ENCODE results near the gene EIF4A2.
A peak's percentile ranks its signal among the peaks of the same experiment; 100 is the strongest.

The EIF4A2 gene

GRCh38 chr3:186826976-186827857, 43.8 kb downstream of the EIF4A2 start:
- Histone ChIP-seq H3K4me1 (ENCODE audit: insufficient read depth, poor library complexity, severe bottlenecking) (no peaks in the 10 kb centered on the region), H3K27me3 (ENCODE audit: insufficient read depth, poor library complexity, severe bottlenecking) (peaks cover 43% of the 10 kb centered on the region), H3K9me3 (ENCODE audit: severe bottlenecking) (no peaks in the 10 kb centered on the region), H3K27ac (ENCODE audit: poor library complexity, severe bottlenecking) (no peak overlapping the region), H3K4me3 (ENCODE audit: severe bottlenecking) (peak overlapping the region; percentile 44), H3K36me3 (ENCODE audit: low read depth) (no peaks in the 10 kb centered on the region)
- TF ChIP-seq, protein P1, sequence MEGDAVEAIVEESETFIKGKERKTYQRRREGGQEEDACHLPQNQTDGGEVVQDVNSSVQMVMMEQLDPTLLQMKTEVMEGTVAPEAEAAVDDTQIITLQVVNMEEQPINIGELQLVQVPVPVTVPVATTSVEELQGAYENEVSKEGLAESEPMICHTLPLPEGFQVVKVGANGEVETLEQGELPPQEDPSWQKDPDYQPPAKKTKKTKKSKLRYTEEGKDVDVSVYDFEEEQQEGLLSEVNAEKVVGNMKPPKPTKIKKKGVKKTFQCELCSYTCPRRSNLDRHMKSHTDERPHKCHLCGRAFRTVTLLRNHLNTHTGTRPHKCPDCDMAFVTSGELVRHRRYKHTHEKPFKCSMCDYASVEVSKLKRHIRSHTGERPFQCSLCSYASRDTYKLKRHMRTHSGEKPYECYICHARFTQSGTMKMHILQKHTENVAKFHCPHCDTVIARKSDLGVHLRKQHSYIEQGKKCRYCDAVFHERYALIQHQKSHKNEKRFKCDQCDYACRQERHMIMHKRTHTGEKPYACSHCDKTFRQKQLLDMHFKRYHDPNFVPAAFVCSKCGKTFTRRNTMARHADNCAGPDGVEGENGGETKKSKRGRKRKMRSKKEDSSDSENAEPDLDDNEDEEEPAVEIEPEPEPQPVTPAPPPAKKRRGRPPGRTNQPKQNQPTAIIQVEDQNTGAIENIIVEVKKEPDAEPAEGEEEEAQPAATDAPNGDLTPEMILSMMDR (IDR thresholded peaks at IDR 0.05; ENCODE audit: poor library complexity, severe bottlenecking): no peak
- DNase-seq (ENCODE audit: low spot score): peak; percentile 78
- ATAC-seq (ENCODE audit: low read depth): peak; percentile 84

- TF ChIP-seq, protein P1 (IDR thresholded peaks at IDR 0.05; ENCODE audit: poor library complexity, severe bottlenecking): no peak
- Histone ChIP-seq H3K9me3 (ENCODE audit: severe bottlenecking) (no peaks in the 10 kb centered on the region), H3K4me3 (ENCODE audit: severe bottlenecking) (no peak overlapping the region), H3K4me1 (ENCODE audit: insufficient read depth, poor library complexity, severe bottlenecking) (no peaks in the 10 kb centered on the region), H3K36me3 (ENCODE audit: low read depth) (no peaks in the 10 kb centered on the region), H3K27ac (ENCODE audit: poor library complexity, severe bottlenecking) (no peak overlapping the region), H3K27me3 (ENCODE audit: insufficient read depth, poor library complexity, severe bottlenecking) (peaks cover 51% of the 10 kb centered on the region)
- DNase-seq (ENCODE audit: low spot score): no peak
- no peak for ATAC-seq (ENCODE audit: low read depth)
These were observed 45.0 kb downstream of the EIF4A2 start for GRCh38 chr3:186828340-186828739.

- H3K4me1 ChIP-seq (ENCODE audit: insufficient read depth, poor library complexity, severe bottlenecking): no peaks in the 10 kb centered on the region
- no peak overlapping the region for H3K4me3 ChIP-seq (ENCODE audit: severe bottlenecking)
- ATAC-seq (ENCODE audit: low read depth): no peak
- TF ChIP-seq, protein P1 (IDR thresholded peaks at IDR 0.05; ENCODE audit: poor library complexity, severe bottlenecking): no peak
- no peaks in the 10 kb centered on the region for H3K9me3 ChIP-seq (ENCODE audit: severe bottlenecking)
- no peak for DNase-seq (ENCODE audit: low spot score)
- no peak overlapping the region for H3K27ac ChIP-seq (ENCODE audit: poor library complexity, severe bottlenecking)
- peaks cover 51% of the 10 kb centered on the region for H3K27me3 ChIP-seq (ENCODE audit: insufficient read depth, poor library complexity, severe bottlenecking)
- no peaks in the 10 kb centered on the region for H3K36me3 ChIP-seq (ENCODE audit: low read depth)
These were observed 48.4 kb downstream of the EIF4A2 start for GRCh38 chr3:186831798-186832197.

DNA sequence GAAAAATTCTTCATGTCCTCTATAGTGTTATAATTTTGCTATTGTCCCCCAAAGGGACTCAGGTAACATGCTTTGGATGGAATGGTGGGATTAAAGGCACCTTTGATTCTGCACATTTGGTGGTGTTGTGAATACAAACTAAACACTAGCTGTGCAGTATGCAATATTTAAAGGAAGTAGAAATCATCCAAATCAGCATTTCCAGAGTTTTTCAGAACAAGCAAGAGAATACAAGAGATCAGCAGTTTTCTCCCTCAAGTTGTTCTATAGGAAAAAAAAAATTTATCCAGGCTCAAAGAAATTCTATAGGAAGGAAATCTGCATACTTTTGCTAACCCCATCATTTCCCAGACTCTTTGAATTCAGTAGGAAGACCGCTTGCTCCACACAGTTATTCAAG, 48.9 kb downstream of the EIF4A2 start:
- TF ChIP-seq, protein P1 (IDR thresholded peaks at IDR 0.05; ENCODE audit: poor library complexity, severe bottlenecking): no peak
- H3K27me3 ChIP-seq (ENCODE audit: insufficient read depth, poor library complexity, severe bottlenecking): peaks cover 51% of the 10 kb centered on the region

More for the DNA sequence above, 48.9 kb downstream of the EIF4A2 start:
- no peaks in the 10 kb centered on the region for H3K4me1 ChIP-seq (ENCODE audit: insufficient read depth, poor library complexity, severe bottlenecking)
- H3K27ac ChIP-seq (ENCODE audit: poor library complexity, severe bottlenecking): no peak overlapping the region
- H3K9me3 ChIP-seq (ENCODE audit: severe bottlenecking): no peaks in the 10 kb centered on the region
- DNase-seq (ENCODE audit: low spot score) (no peak), ATAC-seq (ENCODE audit: low read depth) (no peak)
- no peak overlapping the region for H3K4me3 ChIP-seq (ENCODE audit: severe bottlenecking)
- H3K36me3 ChIP-seq (ENCODE audit: low read depth): no peaks in the 10 kb centered on the region

Measured in RWPE2 (cell line).